SJCRH30 (cell line): ENCODE results near the gene SORBS1. TPM values are rescaled to one million over a fixed set of nuclear protein-coding genes. Genes with fewer than 3 reads are reported as not detected.

Source experiments
- DNase-seq, 2 experiments: peaks; one replicate each; pipeline ENCODE4 v3.0.0-alpha.2; 2015 to 2020
- H3K27ac ChIP-seq: fragments of 250-450 bp; sonication (Bioruptor Pico); 2 replicates; pipeline ENCODE4 v1.5.1; 2020; ENCODE audit warnings: mild to moderate bottlenecking, moderate library complexity
- H3K27me3 ChIP-seq: fragments of 250-450 bp; sonication (Bioruptor Pico); 2 replicates; pipeline ENCODE4 v1.5.1; 2020; ENCODE audit warnings: mild to moderate bottlenecking, moderate library complexity
- H3K36me3 ChIP-seq: fragments of 250-450 bp; sonication (Bioruptor Pico); 2 replicates; pipeline ENCODE4 v1.5.1; 2020; ENCODE audit warnings: mild to moderate bottlenecking, moderate library complexity
- H3K4me1 ChIP-seq: fragments of 250-450 bp; sonication (Bioruptor Pico); 2 replicates; pipeline ENCODE4 v1.5.1; 2020; ENCODE audit warnings: mild to moderate bottlenecking, moderate library complexity
- H3K4me3 ChIP-seq: fragments of 250-450 bp; sonication (Bioruptor Pico); 2 replicates; pipeline ENCODE4 v1.5.1; 2020; ENCODE audit warnings: mild to moderate bottlenecking, moderate library complexity
- H3K9me3 ChIP-seq: fragments of 250-450 bp; sonication (Bioruptor Pico); replicated peaks from 2 replicates; pipeline ENCODE4 v1.5.1; 2020; ENCODE audit warnings: mild to moderate bottlenecking, moderate library complexity
- total RNA-seq: library from RNA; depleted of rRNA; stranded (reverse); fragments of >200 nt; shearing (Covaris generic); gene quantifications from 2 replicates; pipeline ENCODE4 v1.2.3, GENCODE V29; 2014

Gene SORBS1
- total RNA-seq, 1 experiment from 2014 or later: 17.1 TPM

- no peak overlapping the region for H3K4me3 ChIP-seq
- DNase-seq: no peak
These were observed 214.3 kb downstream of the SORBS1 start for GRCh38 chr10:95346715-95347401.

DNA sequence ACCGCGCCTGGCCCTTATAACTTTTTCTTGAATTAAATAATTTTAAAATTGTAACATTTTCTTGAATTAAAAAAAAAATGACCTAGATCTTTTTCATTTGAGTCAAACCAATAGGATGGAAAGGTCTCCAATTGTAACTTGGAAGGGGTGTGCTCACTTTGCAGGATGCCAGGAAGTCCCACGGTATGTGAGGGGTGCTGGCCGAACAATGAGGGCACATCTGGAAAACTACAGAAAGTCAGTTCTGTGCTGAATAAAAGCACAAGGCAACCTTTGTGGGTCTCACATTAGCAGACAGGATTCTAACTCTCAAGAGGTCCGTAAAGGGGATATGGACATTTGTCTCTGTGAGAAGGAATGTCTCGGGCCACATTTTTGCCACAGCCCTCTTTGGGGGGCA, 217.6 kb downstream of the SORBS1 start:
- Histone ChIP-seq H3K9me3 (no peaks in the 10 kb centered on the region), H3K27ac (no peak overlapping the region), H3K4me1 (no peaks in the 10 kb centered on the region), H3K27me3 (no peaks in the 10 kb centered on the region), H3K36me3 (no peaks in the 10 kb centered on the region), H3K4me3 (no peak overlapping the region)
- no peak for DNase-seq

More at GRCh38 chr10:95346715-95347401, 214.3 kb downstream of the SORBS1 start:
- no peaks in the 10 kb centered on the region for H3K27me3 ChIP-seq
- no peak overlapping the region for H3K27ac ChIP-seq
- H3K4me1 ChIP-seq: no peaks in the 10 kb centered on the region
- no peaks in the 10 kb centered on the region for H3K9me3 ChIP-seq
- no peaks in the 10 kb centered on the region for H3K36me3 ChIP-seq

DNA sequence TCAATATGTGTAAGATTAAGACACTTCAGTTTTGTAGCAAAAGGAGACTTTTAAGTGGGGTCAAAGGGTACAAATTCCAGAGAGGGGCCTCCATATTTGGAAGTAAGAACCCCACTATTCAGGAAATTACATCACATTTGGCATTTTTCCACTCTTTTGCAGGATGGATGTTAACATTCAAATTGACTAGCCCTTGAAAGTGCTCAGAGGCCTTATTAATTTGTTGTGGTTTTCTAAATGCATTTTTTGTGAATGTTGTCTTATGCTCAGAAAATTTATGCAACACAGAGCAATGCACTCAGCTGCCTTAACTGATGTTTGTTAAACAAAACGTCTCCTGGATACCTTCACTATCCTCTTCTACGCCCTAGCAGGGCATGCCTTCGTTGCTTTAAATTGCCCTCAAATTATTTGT, 219.4 kb downstream of the SORBS1 start:
- no peaks in the 10 kb centered on the region for H3K4me1 ChIP-seq
- no peaks in the 10 kb centered on the region for H3K36me3 ChIP-seq
- no peaks in the 10 kb centered on the region for H3K27me3 ChIP-seq
- no peak overlapping the region for H3K27ac ChIP-seq
- H3K4me3 ChIP-seq: no peak overlapping the region
- no peaks in the 10 kb centered on the region for H3K9me3 ChIP-seq
- no peak for DNase-seq

DNA sequence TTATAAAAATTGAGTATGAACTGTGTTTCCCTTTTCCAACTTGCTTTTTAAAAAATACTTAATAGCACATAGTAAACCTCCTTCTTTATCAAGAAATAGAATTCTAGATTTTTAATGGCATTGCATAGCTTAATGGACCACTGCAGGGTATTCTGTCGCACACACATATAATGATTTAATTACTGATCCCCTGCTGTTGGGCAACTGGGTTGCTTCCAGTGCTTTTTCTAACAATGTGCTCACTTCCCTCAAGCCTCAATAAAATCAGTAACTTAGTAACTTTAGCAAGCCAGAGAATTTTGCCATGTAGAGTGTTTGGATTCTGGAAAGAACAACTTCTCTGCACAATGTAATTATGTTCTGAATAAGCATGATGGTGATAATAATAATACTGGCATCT, 221.3 kb downstream of the SORBS1 start:
- DNase-seq: no peak
- H3K4me1 ChIP-seq: no peaks in the 10 kb centered on the region
- no peak overlapping the region for H3K27ac ChIP-seq
- no peak overlapping the region for H3K4me3 ChIP-seq
- H3K36me3 ChIP-seq: no peaks in the 10 kb centered on the region
- no peaks in the 10 kb centered on the region for H3K9me3 ChIP-seq
- H3K27me3 ChIP-seq: no peaks in the 10 kb centered on the region

GRCh38 chr10:95337423-95338160, 223.6 kb downstream of the SORBS1 start:
- no peaks in the 10 kb centered on the region for H3K36me3 ChIP-seq
- no peaks in the 10 kb centered on the region for H3K4me1 ChIP-seq
- H3K9me3 ChIP-seq: no peaks in the 10 kb centered on the region
- H3K27me3 ChIP-seq: no peaks in the 10 kb centered on the region
- DNase-seq: no peak
- no peak overlapping the region for H3K27ac ChIP-seq
- H3K4me3 ChIP-seq: no peak overlapping the region

DNA sequence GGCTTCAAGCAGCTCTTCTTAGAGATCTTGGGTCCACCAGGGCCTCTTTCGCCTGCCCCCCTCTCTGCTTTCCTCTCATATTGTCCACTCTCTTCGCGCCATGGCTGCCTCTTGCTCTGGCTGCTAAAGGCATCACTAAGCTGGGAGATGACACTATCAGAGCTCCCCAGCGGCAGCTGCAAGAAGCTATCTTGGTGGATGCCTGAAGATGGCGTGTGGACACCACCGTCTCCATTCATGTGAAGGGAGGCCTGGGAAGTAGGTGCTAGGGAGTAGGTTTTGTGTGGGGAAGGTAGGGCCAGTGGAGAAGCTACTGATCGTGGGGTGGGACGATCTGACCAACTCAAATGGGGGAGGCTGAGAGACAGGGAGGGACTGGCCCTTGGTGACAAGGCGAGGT, 224.5 kb downstream of the SORBS1 start:
- no peaks in the 10 kb centered on the region for H3K27me3 ChIP-seq
- H3K4me1 ChIP-seq: no peaks in the 10 kb centered on the region
- H3K36me3 ChIP-seq: no peaks in the 10 kb centered on the region
- no peak for DNase-seq
- H3K9me3 ChIP-seq: no peaks in the 10 kb centered on the region
- H3K27ac ChIP-seq: no peak overlapping the region
- no peak overlapping the region for H3K4me3 ChIP-seq

- DNase-seq: no peak
- H3K4me3 ChIP-seq: no peak overlapping the region
- H3K9me3 ChIP-seq: no peaks in the 10 kb centered on the region
- no peaks in the 10 kb centered on the region for H3K27me3 ChIP-seq
- H3K27ac ChIP-seq: no peak overlapping the region
- H3K4me1 ChIP-seq: no peaks in the 10 kb centered on the region
- H3K36me3 ChIP-seq: no peaks in the 10 kb centered on the region
These were observed 225.1 kb downstream of the SORBS1 start for GRCh38 chr10:95335933-95336699.

GRCh38 chr10:95334805-95335144, 226.4 kb downstream of the SORBS1 start:
- H3K27me3 ChIP-seq: no peaks in the 10 kb centered on the region
- no peaks in the 10 kb centered on the region for H3K9me3 ChIP-seq
- no peaks in the 10 kb centered on the region for H3K36me3 ChIP-seq
- no peak overlapping the region for H3K27ac ChIP-seq
- DNase-seq: no peak
- H3K4me1 ChIP-seq: no peaks in the 10 kb centered on the region
- no peak overlapping the region for H3K4me3 ChIP-seq

DNA sequence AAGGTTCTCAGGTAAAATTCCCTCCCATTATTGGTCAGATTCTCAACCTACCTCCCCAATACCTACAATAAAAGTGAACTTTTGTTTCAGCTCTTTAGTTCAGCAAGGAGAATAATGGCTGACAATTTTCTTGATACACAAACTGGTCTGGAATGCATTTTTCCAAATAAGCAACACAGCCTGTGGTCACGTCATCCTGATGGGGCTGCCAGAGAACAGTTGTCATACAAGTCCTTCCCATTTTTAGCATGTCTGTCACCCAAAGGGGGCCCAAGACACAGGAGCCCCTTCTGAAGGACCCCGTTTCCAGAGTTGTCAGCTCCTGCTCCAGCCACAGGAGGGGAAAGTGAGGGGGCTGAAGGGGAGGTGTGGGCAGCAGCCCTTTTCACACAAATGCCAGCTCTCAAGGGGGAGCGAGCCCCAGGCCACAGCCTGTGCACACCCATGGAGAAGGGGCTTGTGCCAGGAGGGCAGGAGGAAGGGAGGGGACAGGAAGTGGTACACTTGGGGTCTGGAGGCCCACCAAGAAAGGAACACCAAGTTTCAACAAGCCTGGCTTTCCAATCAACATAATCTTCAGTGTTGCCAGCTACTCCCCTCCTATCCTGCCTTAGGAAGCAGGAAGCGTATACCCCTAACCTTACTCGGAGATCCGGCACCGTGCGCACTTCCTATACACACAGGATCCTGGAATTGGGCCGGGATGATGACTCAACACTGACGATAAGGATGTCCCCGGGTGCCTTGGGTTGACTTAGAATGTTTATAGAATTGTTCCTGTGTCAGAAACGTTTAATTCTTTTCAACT, 227.0 kb downstream of the SORBS1 start:
- no peaks in the 10 kb centered on the region for H3K4me1 ChIP-seq
- H3K4me3 ChIP-seq: no peak overlapping the region
- H3K27me3 ChIP-seq: no peaks in the 10 kb centered on the region
- H3K36me3 ChIP-seq: no peaks in the 10 kb centered on the region
- DNase-seq: no peak
- no peaks in the 10 kb centered on the region for H3K9me3 ChIP-seq
- no peak overlapping the region for H3K27ac ChIP-seq

DNA sequence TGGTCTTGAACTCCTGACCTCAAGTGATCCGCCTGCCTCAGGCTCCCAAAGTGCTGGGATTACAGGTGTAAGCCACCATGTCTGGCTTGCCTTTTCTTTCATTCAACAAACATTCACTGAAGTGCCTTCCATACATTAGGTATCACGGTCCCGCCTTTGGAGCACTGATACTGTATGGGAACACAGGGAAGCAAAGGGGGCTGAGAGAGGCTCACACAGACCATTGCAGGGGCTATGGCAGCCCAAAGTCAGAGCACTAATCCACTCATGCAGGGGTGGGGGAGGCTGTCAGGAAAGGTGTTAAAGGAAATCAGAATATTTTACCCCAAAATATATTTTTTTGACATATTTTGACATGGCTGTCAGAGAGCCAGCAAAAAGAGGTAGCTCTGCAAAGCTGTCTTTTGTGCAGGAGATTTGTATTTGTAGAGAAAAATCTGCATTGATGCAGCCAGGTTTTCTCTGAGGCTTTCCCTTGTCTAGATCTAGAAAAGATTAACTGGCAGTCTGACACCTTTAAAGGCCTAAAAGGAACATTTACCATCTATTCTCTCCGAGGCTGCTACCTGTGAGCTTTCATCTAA, 228.4 kb downstream of the SORBS1 start:
- Histone ChIP-seq H3K27ac (no peak overlapping the region), H3K4me1 (peaks cover 2% of the 10 kb centered on the region; the same call in 1 of the 2 replicates), H3K4me3 (no peak overlapping the region), H3K9me3 (no peaks in the 10 kb centered on the region), H3K36me3 (no peaks in the 10 kb centered on the region), H3K27me3 (no peaks in the 10 kb centered on the region)
- DNase-seq: no peak

GRCh38 chr10:95331596-95332130, 229.5 kb downstream of the SORBS1 start:
- Histone ChIP-seq H3K27me3 (no peaks in the 10 kb centered on the region), H3K4me3 (no peak overlapping the region), H3K9me3 (no peaks in the 10 kb centered on the region), H3K36me3 (no peaks in the 10 kb centered on the region), H3K4me1 (peaks cover 12% of the 10 kb centered on the region), H3K27ac (no peak overlapping the region)
- DNase-seq: no peak

GRCh38 chr10:95330966-95331453, 230.2 kb downstream of the SORBS1 start:
- Histone ChIP-seq H3K4me1 (peaks cover 12% of the 10 kb centered on the region), H3K27ac (no peak overlapping the region), H3K27me3 (no peaks in the 10 kb centered on the region), H3K4me3 (no peak overlapping the region), H3K9me3 (no peaks in the 10 kb centered on the region), H3K36me3 (no peaks in the 10 kb centered on the region)
- no peak for DNase-seq

DNA sequence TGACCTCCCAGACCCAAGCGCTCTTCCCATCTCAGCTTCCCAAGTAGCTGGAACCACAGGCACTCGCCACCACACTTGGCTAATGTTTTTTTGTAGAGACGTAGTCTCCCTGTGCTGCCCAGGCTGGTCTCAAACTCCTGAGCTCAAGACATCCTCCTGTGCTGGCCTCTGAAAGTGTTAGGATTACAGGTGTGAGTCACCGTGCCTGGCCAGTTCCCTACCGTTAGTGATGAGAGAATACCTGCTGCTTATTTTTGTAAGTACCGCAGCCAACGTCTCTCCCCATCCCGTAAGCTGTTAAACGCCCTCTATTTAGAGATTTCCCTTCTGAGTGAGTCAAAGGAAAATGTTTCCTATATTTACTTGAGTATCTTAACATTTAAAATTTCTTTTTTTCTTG, 231.9 kb downstream of the SORBS1 start:
- no peak overlapping the region for H3K4me3 ChIP-seq
- H3K27me3 ChIP-seq: no peaks in the 10 kb centered on the region
- H3K4me1 ChIP-seq: peaks cover 12% of the 10 kb centered on the region
- H3K9me3 ChIP-seq: no peaks in the 10 kb centered on the region
- H3K36me3 ChIP-seq: no peaks in the 10 kb centered on the region
- DNase-seq: no peak
- H3K27ac ChIP-seq: no peak overlapping the region

DNA sequence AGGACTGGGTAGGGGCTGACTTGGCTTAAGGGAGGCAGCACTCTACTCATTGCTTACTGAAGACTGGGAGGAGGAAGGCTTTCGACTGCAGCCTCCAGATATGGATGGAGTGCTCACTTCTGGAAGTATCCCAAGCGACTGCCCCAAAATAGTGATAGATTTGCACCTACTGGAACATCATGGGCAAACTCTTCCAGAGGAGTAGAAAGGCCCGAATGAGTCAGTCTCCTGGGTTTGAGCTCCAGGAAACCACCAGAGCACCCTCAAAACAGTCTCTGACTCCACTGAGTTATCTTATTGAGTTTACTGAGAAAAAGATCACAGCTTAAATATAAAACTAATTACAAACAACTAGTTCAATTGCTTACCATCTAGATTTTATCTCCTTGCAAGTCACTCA, 233.2 kb downstream of the SORBS1 start:
- no peak for DNase-seq
- no peak overlapping the region for H3K4me3 ChIP-seq
- no peaks in the 10 kb centered on the region for H3K36me3 ChIP-seq
- no peak overlapping the region for H3K27ac ChIP-seq
- H3K9me3 ChIP-seq: no peaks in the 10 kb centered on the region
- no peaks in the 10 kb centered on the region for H3K27me3 ChIP-seq
- peaks cover 12% of the 10 kb centered on the region for H3K4me1 ChIP-seq
